Stimulated activated CD4-positive, alpha-beta T cell treated with anti-CD3 and anti-CD28 coated beads, TNF-alpha, amount 100 ng/mL, for 1 hour (primary cell): ENCODE data around the gene RABEP2.
"Not testable (repeated sequence)": the region's sequence is repeated elsewhere in the genome, so short reads cannot be mapped to it uniquely, and the experiment has no call there.

Experiments used
- DNase-seq, 3 donors: peaks; one replicate each; pipeline ENCODE4 v3.0.0-alpha.2; 2020; ENCODE audit warnings: low read depth in 3 of 3, low spot score in 1 of 3

RABEP2 gene

GRCh38 chr16:28879841-28880588, 45.0 kb downstream of the RABEP2 start:
- peak; percentile 65 to 84 (median 78) for DNase-seq

- DNase-seq, result no peak
Observed at GRCh38 chr16:28879261-28879840, 45.7 kb downstream of the RABEP2 start.

DNA sequence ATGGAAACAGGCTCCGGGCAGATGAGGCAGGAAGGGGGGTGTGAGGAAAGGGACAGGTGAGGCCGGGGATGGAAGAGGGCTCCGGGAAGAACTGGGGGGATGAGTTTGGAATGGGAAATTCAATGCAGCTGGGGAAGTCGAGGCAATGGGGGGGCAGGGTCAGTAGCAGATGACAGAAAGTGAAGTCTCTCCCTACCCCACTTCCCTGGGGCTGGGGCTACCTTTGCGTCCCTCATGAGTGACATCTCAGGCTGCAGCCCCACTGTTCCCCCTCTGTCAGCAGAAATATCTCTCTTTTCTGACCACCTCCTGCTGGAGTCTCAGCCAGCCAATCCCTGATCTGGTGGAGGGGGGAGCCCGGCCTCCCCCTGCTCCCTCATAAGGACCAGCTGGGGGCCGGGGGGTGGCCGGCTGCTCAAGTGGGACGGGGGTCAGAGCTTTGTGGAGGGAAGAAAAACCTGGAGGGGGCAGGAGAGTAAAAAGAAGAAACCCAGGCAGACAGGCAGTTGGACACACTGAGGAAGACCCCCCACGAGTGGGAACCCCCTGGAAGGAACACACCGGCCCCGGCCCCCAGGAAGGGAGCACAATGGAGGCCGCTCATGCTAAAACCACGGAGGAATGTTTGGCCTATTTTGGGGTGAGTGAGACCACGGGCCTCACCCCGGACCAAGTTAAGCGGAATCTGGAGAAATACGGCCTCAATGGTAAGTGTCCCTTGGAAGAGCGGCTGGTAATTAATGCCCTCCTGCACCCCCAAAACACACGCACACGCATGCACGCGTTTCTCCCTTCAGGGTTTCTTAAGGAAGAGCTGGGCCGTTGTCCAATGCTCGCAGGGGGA, 46.7 kb downstream of the RABEP2 start, which contains the start of gene ATP2A1:
Gene ATP2A1, plus strand, starts transcription at position 406 of the 844 bp plus-strand sequence. Its CDS starts 184 bp downstream, at position 590.
- DNase-seq, result no peak

- DNase-seq, result no peak
Observed at GRCh38 chr16:28877655-28878000, 47.4 kb downstream of the RABEP2 start.

DNA sequence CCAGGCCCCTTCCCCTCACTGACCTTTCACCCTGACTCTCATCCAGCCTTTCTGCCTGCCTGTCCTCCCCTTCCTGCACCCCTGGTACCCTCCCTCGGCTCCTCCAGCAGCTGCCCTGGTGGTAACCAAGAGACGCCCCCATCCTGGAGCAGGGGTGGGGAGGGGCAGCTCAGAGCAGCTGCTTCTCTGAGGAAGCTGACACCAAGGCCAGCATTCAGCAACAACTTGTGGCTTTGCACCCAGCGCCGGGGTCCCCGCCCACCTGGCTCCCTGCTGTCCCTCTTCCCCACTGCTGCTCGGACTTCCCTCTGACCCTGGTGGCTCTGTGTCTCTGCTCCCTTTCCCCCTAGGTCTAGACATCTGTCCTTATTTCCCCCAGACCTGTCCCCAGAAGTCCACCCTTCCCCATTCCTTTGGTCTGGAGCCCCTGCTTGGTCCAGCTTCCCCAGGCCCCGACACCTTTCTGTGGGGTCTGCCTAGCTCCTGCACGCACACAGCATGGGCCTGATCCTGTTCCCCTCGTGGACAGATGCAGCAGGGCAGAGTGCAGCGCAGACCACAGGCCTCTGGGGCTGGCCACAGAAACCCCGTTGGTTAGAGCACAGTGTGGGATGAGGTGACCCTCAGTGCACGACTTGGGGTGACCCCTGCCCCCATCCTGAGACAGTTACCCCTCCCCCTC, 47.9 kb downstream of the RABEP2 start:
- DNase-seq, result no peak

- DNase-seq, result no peak
Observed at GRCh38 chr16:28876019-28876659, 48.9 kb downstream of the RABEP2 start.

GRCh38 chr16:28875134-28876018, 49.7 kb downstream of the RABEP2 start:
- no peak for DNase-seq

GRCh38 chr16:28874406-28874805, 50.6 kb downstream of the RABEP2 start:
- DNase-seq, result no peak

- peak in 2 of 3 donors; percentile 34 to 57 for DNase-seq
Observed at GRCh38 chr16:28873543-28874201, 51.4 kb downstream of the RABEP2 start.

DNA sequence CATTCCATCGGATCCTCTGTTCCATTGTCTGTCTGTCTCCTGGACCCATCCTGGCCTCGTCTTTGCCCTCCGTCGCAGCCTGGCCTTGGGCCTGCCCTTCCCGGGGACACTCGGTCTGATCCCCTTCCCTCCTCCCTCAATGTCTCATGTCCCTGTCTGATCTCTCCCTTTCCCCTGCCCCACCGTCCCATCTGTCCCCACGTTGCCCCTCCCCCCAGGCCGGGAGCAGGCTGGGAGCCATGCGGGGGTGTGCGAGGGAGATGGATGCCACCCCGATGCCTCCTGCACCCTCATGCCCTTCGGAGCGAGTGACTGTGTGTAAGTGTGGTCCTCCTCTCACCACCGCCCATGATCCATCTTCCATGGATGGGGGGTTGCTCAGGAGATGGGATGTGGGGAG, 52.1 kb downstream of the RABEP2 start:
- no peak for DNase-seq

GRCh38 chr16:28869201-28869600, 55.8 kb downstream of the RABEP2 start:
- no peak for DNase-seq

DNA sequence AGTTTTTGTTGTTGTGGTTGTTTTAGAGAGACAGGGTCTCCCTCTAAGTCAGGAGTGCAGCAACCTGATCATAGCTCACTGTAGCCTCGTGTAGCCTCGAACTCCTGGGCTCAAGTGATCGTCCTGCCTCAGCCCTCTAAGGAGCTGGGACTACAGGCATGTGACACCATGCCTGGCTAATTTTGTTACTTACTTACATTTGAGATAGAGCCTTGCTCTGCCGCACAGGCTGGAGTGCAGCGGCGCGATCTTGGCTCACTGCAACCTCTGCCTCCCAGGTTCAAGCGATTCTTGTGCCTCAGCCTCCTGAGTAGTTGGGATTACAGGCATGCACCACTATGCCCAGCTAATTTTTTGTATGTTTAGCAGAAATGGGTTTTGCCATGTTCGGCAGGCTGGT, 57.4 kb downstream of the RABEP2 start:
- DNase-seq, result not testable (repeated sequence)

DNA sequence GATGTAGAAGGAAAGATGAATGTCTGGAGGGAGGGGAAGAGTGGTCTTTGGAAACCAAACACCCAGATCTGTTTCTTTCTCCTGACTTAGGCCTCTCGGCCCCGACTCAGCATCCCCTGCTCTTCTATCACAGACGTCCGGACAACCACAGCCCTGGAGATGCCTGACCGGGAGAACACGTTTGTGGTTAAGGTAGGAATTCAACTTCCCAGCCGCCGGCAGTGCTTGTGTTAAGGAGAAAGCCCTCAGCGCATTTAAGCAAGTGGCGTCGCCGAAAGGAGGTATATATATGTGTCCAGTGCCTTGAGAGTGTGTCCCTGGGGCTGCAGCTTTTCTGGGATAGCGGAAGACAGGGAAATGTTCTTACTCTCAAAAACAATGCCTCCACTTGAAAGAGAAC, 57.8 kb downstream of the RABEP2 start:
- DNase-seq, result no peak

DNA sequence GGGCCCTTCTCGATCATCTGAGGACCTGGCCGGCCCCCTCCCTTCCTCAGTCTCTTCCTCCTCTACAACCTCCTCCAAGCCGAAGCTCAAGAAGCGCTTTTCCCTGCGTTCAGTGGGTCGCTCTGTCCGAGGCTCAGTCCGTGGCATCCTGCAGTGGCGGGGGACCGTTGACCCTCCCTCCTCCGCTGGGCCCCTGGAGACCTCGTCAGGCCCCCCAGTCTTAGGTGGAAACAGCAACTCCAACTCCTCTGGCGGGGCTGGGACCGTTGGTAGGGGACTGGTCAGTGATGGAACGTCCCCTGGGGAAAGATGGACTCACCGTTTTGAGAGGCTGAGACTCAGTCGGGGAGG, 58.6 kb downstream of the RABEP2 start:
- DNase-seq, result no peak

DNA sequence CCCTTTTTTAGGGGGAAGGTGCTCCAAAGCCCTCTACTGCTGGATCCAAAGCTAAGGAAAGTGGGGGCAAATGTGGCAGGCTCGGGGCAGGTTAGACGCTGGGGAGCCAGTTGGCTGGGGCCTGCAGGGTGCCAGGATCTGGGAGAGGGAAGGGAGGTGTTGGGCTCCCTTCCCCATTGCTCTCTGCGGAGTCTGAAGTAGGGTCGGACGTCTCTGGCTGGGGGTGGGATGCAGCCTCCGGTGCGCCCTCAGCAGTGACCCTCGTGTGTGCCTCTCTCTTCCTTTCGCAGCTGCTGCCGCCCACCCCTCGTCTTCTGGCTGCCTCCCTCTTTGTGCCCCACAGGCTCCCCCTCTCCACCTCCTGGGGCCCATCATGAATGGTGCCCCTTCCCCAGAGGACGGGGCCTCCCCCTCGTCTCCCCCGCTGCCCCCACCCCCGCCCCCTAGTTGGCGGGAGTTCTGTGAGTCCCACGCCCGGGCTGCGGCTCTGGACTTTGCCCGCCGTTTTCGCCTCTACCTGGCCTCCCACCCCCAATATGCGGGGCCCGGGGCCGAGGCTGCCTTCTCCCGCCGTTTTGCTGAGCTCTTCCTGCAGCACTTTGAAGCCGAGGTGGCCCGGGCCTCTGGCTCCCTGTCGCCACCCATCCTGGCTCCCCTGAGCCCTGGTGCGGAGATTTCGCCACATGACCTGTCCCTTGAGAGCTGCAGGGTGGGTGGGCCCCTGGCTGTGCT, 59.1 kb downstream of the RABEP2 start:
- DNase-seq, result no peak

DNA sequence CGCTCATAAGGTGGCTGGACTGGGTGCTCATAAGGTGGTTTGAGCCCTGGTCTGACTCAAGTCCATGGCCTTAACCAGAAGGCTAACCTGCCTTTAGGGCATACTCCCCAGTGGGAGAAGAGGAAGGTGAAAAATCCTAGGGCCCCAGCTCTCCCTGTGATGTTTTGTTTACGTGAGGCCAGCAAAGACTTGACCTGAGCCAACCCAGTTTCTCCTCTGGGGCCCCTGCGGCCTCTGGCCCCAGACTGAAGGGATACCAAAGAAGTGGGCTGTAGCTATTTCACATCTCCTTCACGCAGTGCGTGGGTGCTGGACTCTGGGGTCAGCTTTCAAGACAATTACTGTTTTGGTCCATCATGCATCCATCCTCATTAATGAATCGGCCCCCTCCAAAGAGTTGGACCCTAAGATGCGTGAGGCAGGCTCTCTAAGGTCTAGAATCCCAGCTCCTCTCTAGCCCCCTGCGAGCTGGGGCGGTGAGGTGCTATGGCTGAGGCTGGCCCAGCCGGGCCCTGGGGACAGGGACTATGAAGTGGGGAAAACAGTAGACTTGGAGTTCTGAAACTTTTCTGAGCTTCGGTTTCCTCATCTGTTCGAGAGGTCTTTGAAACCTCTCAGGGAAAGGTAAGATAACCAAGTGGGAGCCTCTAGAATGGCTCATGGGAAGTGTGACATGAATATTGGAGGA, 59.9 kb downstream of the RABEP2 start:
- DNase-seq, result no peak

DNA sequence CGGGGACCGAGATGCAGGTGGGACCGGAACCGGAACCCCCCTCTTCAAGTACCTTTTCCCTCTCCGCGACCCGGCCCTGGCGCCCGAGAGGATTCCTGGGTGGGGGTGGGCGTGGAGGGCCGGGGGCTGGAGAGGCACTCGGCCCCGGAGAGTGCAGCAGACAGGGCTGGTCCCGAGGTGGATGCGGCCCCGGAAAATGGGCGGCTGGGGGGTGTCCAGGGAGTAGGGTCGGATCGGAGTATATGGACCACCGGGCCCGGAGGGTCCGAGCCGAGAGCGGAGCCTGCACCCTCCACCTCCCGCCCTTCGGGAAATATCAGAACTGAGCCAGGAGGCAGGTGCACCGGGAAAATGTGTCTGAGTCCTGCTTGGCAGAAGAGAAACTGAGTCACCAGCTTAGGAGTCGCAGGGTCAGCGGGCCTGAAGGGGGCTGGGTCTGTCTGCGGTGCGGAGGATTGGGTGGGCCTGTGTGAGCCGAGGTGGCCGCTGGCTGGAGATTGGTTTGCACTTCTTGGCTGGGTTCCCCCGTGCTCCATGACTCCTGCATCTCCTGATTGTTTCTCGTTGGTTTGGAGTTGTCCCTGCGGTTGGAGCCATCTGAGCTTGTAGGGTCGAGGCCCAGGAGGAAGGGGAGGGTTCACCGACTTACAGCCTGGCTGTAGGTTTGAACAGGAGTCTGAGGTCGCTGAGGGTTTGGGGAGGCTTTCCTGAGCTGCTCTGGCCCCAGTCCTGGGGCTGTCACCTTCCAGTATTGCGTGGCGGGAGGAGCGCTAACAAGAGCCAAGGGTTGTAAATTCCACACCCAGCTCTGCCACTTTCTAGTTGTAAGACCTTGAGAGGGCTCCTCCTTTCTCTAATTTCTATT, 60.9 kb downstream of the RABEP2 start:
- no peak for DNase-seq
